Endothelial cell of umbilical vein (primary cell): ENCODE measurements around the gene CERCAM. TPM values are rescaled to one million over a fixed set of nuclear protein-coding genes. Genes with fewer than 3 reads are reported as not detected.
A peak's percentile ranks its signal among the peaks of the same experiment; 100 is the strongest.
"Not testable (repeated sequence)": the region's sequence is repeated elsewhere in the genome, so short reads cannot be mapped to it uniquely, and the experiment has no call there.

Source experiments
- BruUV-seq: library from RNA; stranded (reverse); fragments of 400-500 nt; replicated peaks from 2 replicates; lab custom pipeline; 2021; lab: Mats Ljungman, UMichigan
- CTCF ChIA-PET: fragments of 300-600, 350-600 bp; sonication (Branson Sonifier 250); formaldehyde crosslinking; loops from one replicate; lab custom pipeline; 2021; ENCODE audit warnings: antibody characterized with exemption, inconsistent platforms; lab: Charles Lee
- POLR2A ChIA-PET: fragments of 300-600, 350-600 bp; sonication (Branson Sonifier 250); formaldehyde crosslinking; loops from one replicate; lab custom pipeline; 2021; ENCODE audit warnings: antibody characterized with exemption, inconsistent platforms; lab: Charles Lee
- DNase-seq: peaks from one replicate; pipeline ENCODE4 v3.0.0-alpha.2; 2011; ENCODE audit warnings: low read depth, low spot score
- FAIRE-seq: peaks from 2 replicates; lab custom pipeline; 2011; peaks lifted over from hg19 to GRCh38; lab: Jason Lieb, UNC
- H2AFZ ChIP-seq: 2 replicates; pipeline ENCODE4 v1.6.0; 2012; ENCODE audit warnings: low read depth, low read length, control low read depth, inconsistent platforms
- H3K27ac ChIP-seq: 2 replicates; pipeline ENCODE4 v1.5.1; 2011; ENCODE audit warnings: low read depth, mild to moderate bottlenecking, control low read depth, low read length, moderate library complexity; ENCODE audit not compliant: insufficient read depth
- H3K27me3 ChIP-seq, 2 experiments: 2 replicates each; pipeline versions ENCODE4 v1.6.0 to v1.6.1; 2011; ENCODE audit warnings: low read length in 2 of 2, mixed read lengths in 1 of 2; ENCODE audit not compliant: control insufficient read depth in 2 of 2, insufficient read depth in 2 of 2
- H3K36me3 ChIP-seq, 2 experiments: 2 replicates in 1 of 2; 3 replicates in 1 of 2; pipeline ENCODE4 v1.5.1; 2011; ENCODE audit warnings: low read length in 2 of 2, mild to moderate bottlenecking in 1 of 2, moderate library complexity in 1 of 2; ENCODE audit not compliant: control insufficient read depth in 2 of 2, insufficient read depth in 2 of 2; ENCODE audit errors: extremely low read depth in 1 of 2
- H3K4me1 ChIP-seq: 3 replicates; pipeline ENCODE4 v1.5.1; 2011; ENCODE audit warnings: mild to moderate bottlenecking, low read length; ENCODE audit not compliant: control insufficient read depth, insufficient read depth; ENCODE audit errors: extremely low read depth
- H3K4me2 ChIP-seq: 2 replicates; pipeline ENCODE4 v1.6.1; 2011; ENCODE audit warnings: low read length, control low read depth, mixed read lengths; ENCODE audit not compliant: insufficient read depth
- H3K4me3 ChIP-seq, 3 experiments: fragments of 200-600 bp in 1 of 3; sonication (generic), shearing (Covaris generic) in 1 of 3; replicated peaks in 1 of 3; 2 replicates each; pipeline ENCODE4 v1.5.1; 2011 to 2016; ENCODE audit warnings: control low read depth in 3 of 3, low read length in 3 of 3, mild to moderate bottlenecking in 2 of 3, inconsistent platforms in 1 of 3, low read depth in 1 of 3, moderate library complexity in 1 of 3; ENCODE audit not compliant: insufficient read depth in 1 of 3
- H3K79me2 ChIP-seq: 2 replicates; pipeline ENCODE4 v1.6.0; 2012; ENCODE audit warnings: low read length, inconsistent platforms; ENCODE audit not compliant: control insufficient read depth, insufficient read depth
- H3K9ac ChIP-seq: replicated peaks from 2 replicates; pipeline ENCODE3; 2011; ENCODE audit warnings: low read length, control low read depth; ENCODE audit not compliant: insufficient read depth; ENCODE audit errors: extremely low read depth
- H3K9me1 ChIP-seq: replicated peaks from 3 replicates; pipeline ENCODE4 v1.6.0; 2011; ENCODE audit warnings: mild to moderate bottlenecking, low read length; ENCODE audit not compliant: control insufficient read depth, insufficient read depth; ENCODE audit errors: extremely low read depth
- H3K9me3 ChIP-seq: replicated peaks from 2 replicates; pipeline ENCODE4 v1.5.1; 2012; ENCODE audit warnings: low read length, inconsistent platforms; ENCODE audit not compliant: control insufficient read depth, insufficient read depth
- H4K20me1 ChIP-seq: replicated peaks from 2 replicates; pipeline ENCODE3; 2011; ENCODE audit warnings: mild to moderate bottlenecking, low read length; ENCODE audit not compliant: control insufficient read depth, insufficient read depth; ENCODE audit errors: extremely low read depth
- GATA2 ChIP-seq: IDR thresholded peaks from 2 replicates; pipeline ENCODE4 v1.7.0; 2011; ENCODE audit warnings: low read depth, mild to moderate bottlenecking, moderate library complexity, mixed read lengths, low read length; ENCODE audit not compliant: insufficient read length, insufficient read depth
- JUN ChIP-seq: IDR thresholded peaks from 2 replicates; pipeline ENCODE4 v1.6.1; 2011; ENCODE audit warnings: borderline replicate concordance, low read depth; ENCODE audit not compliant: insufficient read length, insufficient read depth
- MYC ChIP-seq: IDR thresholded peaks from one replicate; pipeline ENCODE4 v1.6.1; 2011; ENCODE audit warnings: mild to moderate bottlenecking, low read depth, low read length
- dilution Hi-C: fragments of 300-500 bp; cut with MboI; formaldehyde crosslinking; loops from one replicate; pipeline ENCODE4 v1.15.0; 2019; ENCODE audit warnings: low sequenced_read_pairs; ENCODE audit not compliant: extremely low pct_ligation_motif_present
- intact Hi-C: fragments of 100-400 bp; cut with micrococcal nuclease; formaldehyde crosslinking; loops from one replicate; pipeline ENCODE4 v1.10.0; 2022
- polyA plus RNA-seq, 4 experiments: library from polyadenylated mRNA; depleted of rRNA in 3 of 4; stranded (reverse) in 3 of 4; unstranded in 1 of 4; fragments of >200 nt; gene quantifications; 2 replicates each; pipeline versions ENCODE4 v1.2.1 to v1.2.3, GENCODE V29; 2011 to 2012; ENCODE audit warnings: missing spikeins in 1 of 4
- total RNA-seq: library from RNA; stranded (reverse); gene quantifications from 2 replicates; pipeline ENCODE4 v1.2.3, GENCODE V29; 2021

The CERCAM gene
- total and polyA plus RNA-seq, 2 donors (not counting 3 experiments of a cell fraction or from before 2014, with no cell fraction given) = 47.9 to 77.8 TPM

- peak overlapping the region; percentile 87 for H3K4me2 ChIP-seq
- TF ChIP-seq GATA2 (no peak), MYC (no peak), JUN (no peak)
- no peak overlapping the region for H3K27ac ChIP-seq
- no peaks in the 10 kb centered on the region for H3K9me3 ChIP-seq
- peak overlapping the region; percentile 93 for H2AFZ ChIP-seq
- intact Hi-C loops = loop anchor here (1.0 to 2.0 kb wide), 2 partner anchors 8 to 59 kb away; no protein-coding TSS in a partner anchor
- peak overlapping the region; percentile 53 to 65 (median 59) for H3K4me3 ChIP-seq
- no peaks in the 10 kb centered on the region for H3K9me1 ChIP-seq
- H3K9ac ChIP-seq = peak overlapping the region; percentile 58
- no peaks in the 10 kb centered on the region for H3K79me2 ChIP-seq
- FAIRE-seq (no peak), DNase-seq (no peak)
- no TSS peak for BruUV-seq
- POLR2A ChIA-PET = interaction anchor here (1.1 to 1.2 kb wide), 2 partner anchors 11 to 21 kb away, joined by 3 read pairs; no protein-coding TSS in a partner anchor
- CTCF ChIA-PET = interaction anchor here (0.9 to 4.2 kb wide), 7 partner anchors 17 to 125 kb away, joined by 3 to 45 read pairs (median 12); partner anchors contain the start of gene GLE1
- no peaks in the 10 kb centered on the region for H3K36me3 ChIP-seq
- dilution Hi-C loops = no loop called here
- peaks cover 13% of the 10 kb centered on the region for H3K4me1 ChIP-seq
- peaks cover 0 to 3% of the 10 kb centered on the region in 2 experiments for H3K27me3 ChIP-seq
- no peaks in the 10 kb centered on the region for H4K20me1 ChIP-seq
These were observed 882 bp downstream of the CERCAM start for GRCh38 chr9:128421482-128421996.

DNA sequence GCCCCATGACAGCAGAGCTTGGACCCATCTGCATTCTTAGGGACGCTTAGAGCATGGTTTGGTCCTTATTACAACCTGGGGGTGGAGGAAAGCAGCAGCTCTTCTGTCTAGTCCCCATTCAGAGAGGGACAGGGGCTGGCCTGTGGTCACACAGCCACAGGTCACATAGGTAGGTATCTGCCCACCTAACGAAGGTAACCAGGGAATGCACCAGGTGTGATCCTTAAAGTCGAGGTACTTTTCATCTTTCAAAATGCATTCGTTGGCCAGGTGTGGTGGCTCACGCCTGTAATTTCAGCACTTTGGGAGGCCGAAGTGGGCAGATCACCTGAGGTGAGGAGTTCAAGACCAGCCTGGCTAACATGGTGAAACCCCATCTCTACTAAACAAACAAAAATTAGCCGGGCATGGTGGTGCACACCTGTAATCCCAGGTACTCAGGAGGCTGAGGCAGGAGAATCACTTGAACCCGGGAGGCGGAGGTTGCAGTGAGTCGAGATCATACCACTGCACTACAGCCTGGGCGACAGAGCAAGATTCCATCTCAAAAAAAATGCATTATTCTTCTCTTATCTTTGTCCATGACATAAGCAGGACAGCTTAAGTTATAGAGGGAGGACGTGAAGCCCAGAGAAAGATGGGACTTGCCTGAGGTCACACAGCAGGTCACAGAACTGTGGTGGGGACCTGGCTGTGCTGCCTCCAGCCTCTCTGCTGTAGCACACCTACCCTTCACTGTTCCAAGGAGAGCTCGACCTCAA lies 1.5 kb downstream of the CERCAM start:
- CTCF ChIA-PET = interaction anchor here (1.0 to 4.2 kb wide), 4 partner anchors 16 to 126 kb away, joined by 3 to 45 read pairs (median 13); no protein-coding TSS in a partner anchor

More for the DNA sequence above, 1.5 kb downstream of the CERCAM start:
- H3K4me1 ChIP-seq = peaks cover 13% of the 10 kb centered on the region
- POLR2A ChIA-PET, H3K9ac ChIP-seq, H4K20me1 ChIP-seq, H3K27ac ChIP-seq, intact Hi-C loops, H3K4me3 ChIP-seq, H3K4me2 ChIP-seq, BruUV-seq, H3K9me1 ChIP-seq, DNase-seq, H3K9me3 ChIP-seq, H3K36me3 ChIP-seq, FAIRE-seq, H3K27me3 ChIP-seq, dilution Hi-C loops, H2AFZ ChIP-seq, H3K79me2 ChIP-seq: not testable (repeated sequence)
